Endodermal cell (in vitro differentiated cells): Measurements from ENCODE around the gene EFNA3. TPM values are rescaled to one million over a fixed set of nuclear protein-coding genes. Genes with fewer than 3 reads are reported as not detected.

Experiments used
- DNase-seq: peaks from one replicate; pipeline ENCODE4 v3.0.0-alpha.2; 2017
- H3K27ac ChIP-seq: 2 replicates; pipeline ENCODE4 v1.5.1; 2013; ENCODE audit warnings: mild to moderate bottlenecking, low read depth, low read length, moderate library complexity
- H3K27me3 ChIP-seq: 2 replicates; pipeline ENCODE4 v1.6.1; 2013; ENCODE audit warnings: mild to moderate bottlenecking, low read length, moderate library complexity; ENCODE audit not compliant: insufficient read depth, control insufficient read depth, poor library complexity, severe bottlenecking
- H3K36me3 ChIP-seq: 2 replicates; pipeline ENCODE4 v1.7.0; 2013; ENCODE audit warnings: mild to moderate bottlenecking, low read length, moderate library complexity; ENCODE audit not compliant: control insufficient read depth, insufficient read depth
- H3K4me1 ChIP-seq: one replicate; pipeline ENCODE4 v1.7.0; 2013; ENCODE audit warnings: low read length; ENCODE audit not compliant: control insufficient read depth, insufficient read depth
- H3K4me3 ChIP-seq: 2 replicates; pipeline ENCODE4 v1.5.1; 2013; ENCODE audit warnings: mild to moderate bottlenecking, low read length, moderate library complexity
- H3K9ac ChIP-seq: 2 replicates; pipeline ENCODE4 v1.6.1; 2013; ENCODE audit warnings: mild to moderate bottlenecking, low read length, moderate library complexity; ENCODE audit not compliant: poor library complexity, severe bottlenecking; ENCODE audit errors: extremely low read depth
- H3K9me3 ChIP-seq: 2 replicates; pipeline ENCODE4 v1.6.1; 2013; ENCODE audit warnings: mild to moderate bottlenecking, low read length, moderate library complexity; ENCODE audit not compliant: control insufficient read depth
- H3K27ac Mint-ChIP-seq: 2 replicates; pipeline ENCODE4 v1.8.0; 2020; ENCODE audit warnings: mixed read lengths
- H3K27me3 Mint-ChIP-seq: 2 replicates; pipeline ENCODE4 v1.8.0; 2021; ENCODE audit warnings: mild to moderate bottlenecking, mixed read lengths; ENCODE audit not compliant: insufficient read depth
- H3K36me3 Mint-ChIP-seq: 2 replicates; pipeline ENCODE4 v1.8.0; 2020; ENCODE audit warnings: low read depth, mixed read lengths
- H3K4me1 Mint-ChIP-seq: 2 replicates; pipeline ENCODE4 v1.8.0; 2020; ENCODE audit warnings: mixed read lengths
- H3K4me3 Mint-ChIP-seq: 2 replicates; pipeline ENCODE4 v1.8.0; 2020; ENCODE audit warnings: mild to moderate bottlenecking, moderate library complexity, mixed read lengths
- H3K9me3 Mint-ChIP-seq: 2 replicates; pipeline ENCODE4 v1.8.0; 2020; ENCODE audit warnings: mild to moderate bottlenecking, mixed read lengths
- CTCF ChIP-seq: fragments of 200-600 bp; sonication (generic); conservative IDR thresholded peaks from 2 replicates; pipeline ENCODE4 v1.5.0; 2021; ENCODE audit warnings: antibody characterized with exemption, mild to moderate bottlenecking
- WGBS, 2 experiments: methylation state at CpG; one replicate each; pipeline versions ENCODE4 v1.1.5 to v1.1.7; 2013; ENCODE audit warnings: missing lambda C conversion rate in 2 of 2, mixed read lengths in 1 of 2; ENCODE audit not compliant: insufficient coverage in 1 of 2, insufficient read length in 1 of 2; 5-methylcytosine and 5-hydroxymethylcytosine counted together
- total RNA-seq, 2 donors: library from RNA; stranded (reverse); fragmentation: NEBNext Ultra II Directional in 1 of 2; extraction: Animal tissue kit (Norgen Biotek cat#: 25700) in 1 of 2; gene quantifications; 2 replicates in 1 of 2; 3 replicates in 1 of 2; pipeline ENCODE4 v1.2.1, GENCODE V29; 2021

Gene EFNA3
- total RNA-seq, 2 donors from 2014 or later, result 3.1 to 6.0 TPM

DNA sequence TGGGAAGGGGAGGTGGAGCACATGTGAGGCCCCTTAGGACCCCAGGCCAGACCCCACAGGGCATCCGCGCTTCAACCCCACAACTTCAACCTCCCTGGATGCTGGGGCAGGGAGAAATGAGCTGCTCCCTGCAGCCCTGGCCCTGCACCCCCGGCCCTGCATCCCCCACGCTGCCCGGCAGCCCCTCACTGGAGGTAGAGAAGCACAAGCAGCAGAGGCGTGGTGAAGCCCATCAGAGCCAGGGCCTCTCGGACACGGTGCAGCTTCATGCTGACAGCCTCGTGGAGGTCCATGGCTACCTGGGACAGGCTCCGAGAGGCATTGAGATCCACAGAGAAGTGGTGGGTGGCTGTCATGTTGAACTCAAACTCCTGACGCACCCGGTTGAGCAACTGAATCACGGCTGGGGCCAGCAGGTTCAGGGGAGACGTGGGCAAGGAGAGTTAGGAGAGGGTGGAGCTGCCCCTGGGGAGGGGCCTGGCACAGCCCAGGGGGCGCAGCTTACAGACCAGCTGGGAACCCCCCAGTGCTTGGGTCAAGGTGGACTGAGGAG lies 48.3 kb upstream of the EFNA3 start:
- Histone ChIP-seq H3K27me3 (no peaks in the 10 kb centered on the region), H3K27ac (no peak overlapping the region), H3K9ac (no peak overlapping the region), H3K36me3 (no peaks in the 10 kb centered on the region), H3K4me3 (no peak overlapping the region), H3K4me1 (no peaks in the 10 kb centered on the region), H3K9me3 (no peaks in the 10 kb centered on the region)
- Mint-ChIP-seq H3K9me3 (no peaks in the 10 kb centered on the region), H3K27ac (no peak overlapping the region), H3K27me3 (peaks cover 9% of the 10 kb centered on the region), H3K4me3 (no peak overlapping the region), H3K36me3 (no peaks in the 10 kb centered on the region), H3K4me1 (no peaks in the 10 kb centered on the region)
- no peak for TF ChIP-seq CTCF
- 90 to 94% methylated on average over 11 to 15 of the region's 15 CpGs for WGBS, 2 experiments
- DNase-seq, result no peak

DNA sequence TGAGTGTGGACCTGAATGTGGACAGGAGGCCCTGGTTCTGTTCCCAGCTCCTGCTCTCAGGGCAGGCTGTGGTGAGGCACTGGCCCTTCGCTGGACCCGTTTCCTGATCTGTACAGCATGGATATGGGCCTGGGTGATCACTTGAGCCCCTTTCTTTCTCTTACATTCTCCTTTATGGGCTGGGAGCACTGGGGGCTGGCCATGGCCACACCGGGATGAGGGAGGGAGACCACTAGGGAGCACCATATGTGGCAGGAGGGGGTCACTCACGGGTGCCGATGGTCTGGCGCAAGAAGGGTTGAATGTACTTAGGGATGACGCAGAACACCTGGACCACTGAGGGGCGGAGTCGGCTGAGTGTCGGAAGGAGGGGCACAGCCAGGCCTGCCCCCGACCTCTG lies 47.7 kb upstream of the EFNA3 start:
- Histone ChIP-seq H3K4me1 (no peaks in the 10 kb centered on the region), H3K27ac (no peak overlapping the region), H3K36me3 (no peaks in the 10 kb centered on the region), H3K9me3 (no peaks in the 10 kb centered on the region), H3K4me3 (no peak overlapping the region), H3K27me3 (no peaks in the 10 kb centered on the region), H3K9ac (no peak overlapping the region)
- Mint-ChIP-seq H3K27me3 (peaks cover 9% of the 10 kb centered on the region), H3K9me3 (no peaks in the 10 kb centered on the region), H3K4me1 (no peaks in the 10 kb centered on the region), H3K4me3 (no peak overlapping the region), H3K36me3 (no peaks in the 10 kb centered on the region), H3K27ac (no peak overlapping the region)
- TF ChIP-seq CTCF, result no peak
- no peak for DNase-seq
- whole genome bisulfite sequencing, 2 experiments, result 93 to 94% methylated on average over 10 to 11 of the region's 11 CpGs

DNA sequence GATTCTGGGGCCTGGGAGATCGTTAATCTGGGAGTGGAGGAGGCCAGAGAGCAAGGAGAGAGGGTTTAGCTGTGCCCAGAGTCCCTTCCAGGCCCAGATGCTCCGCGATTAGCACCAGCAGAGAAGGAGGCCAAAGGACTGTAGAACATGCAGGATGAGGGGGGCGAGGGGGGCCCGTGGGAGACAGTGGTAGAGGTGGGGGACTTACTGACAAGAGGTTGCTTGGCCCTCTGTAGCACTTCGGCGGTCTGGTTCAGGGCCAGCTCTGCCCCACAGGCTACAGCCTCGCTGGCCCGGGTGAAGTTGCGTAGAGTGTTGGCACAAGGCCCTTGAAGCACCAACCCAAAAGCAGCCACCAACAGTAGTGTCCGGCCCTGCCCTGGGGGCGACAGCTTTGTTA lies 45.8 kb upstream of the EFNA3 start:
- Histone ChIP-seq H3K27ac (no peak overlapping the region), H3K27me3 (no peaks in the 10 kb centered on the region), H3K9ac (no peak overlapping the region), H3K4me3 (no peak overlapping the region), H3K9me3 (no peaks in the 10 kb centered on the region), H3K4me1 (no peaks in the 10 kb centered on the region), H3K36me3 (no peaks in the 10 kb centered on the region)
- Mint-ChIP-seq H3K27me3 (peaks cover 9% of the 10 kb centered on the region), H3K27ac (no peak overlapping the region), H3K4me1 (no peaks in the 10 kb centered on the region), H3K4me3 (no peak overlapping the region), H3K9me3 (no peaks in the 10 kb centered on the region), H3K36me3 (no peaks in the 10 kb centered on the region)
- WGBS, 2 experiments, result 92% methylated on average over 10 to 12 of the region's 12 CpGs
- TF ChIP-seq CTCF, result no peak
- no peak for DNase-seq
